K562 (cell line): ENCODE data around the gene PREX1. TPM values are rescaled to one million over a fixed set of nuclear protein-coding genes. Genes with fewer than 3 reads are reported as not detected.

Experiments used
- ATAC-seq: fragments of 200-7000 bp; cut with Tn5 transposase; 3 replicates; pipeline ENCODE4 v1.9.1; 2020; ENCODE audit warnings: moderate library complexity
- BruUV-seq: library from RNA; stranded (reverse); fragments of 400-500 nt; replicated peaks from 2 replicates; lab custom pipeline; 2021; lab: Mats Ljungman, UMichigan
- CTCF ChIA-PET: fragments of 300-600 bp; formaldehyde crosslinking; extraction: SDS; loops from one replicate; lab custom pipeline; 2021; ENCODE audit warnings: low intra/inter-chr PET ratio; lab: Yijun Ruan, JAX
- POLR2A ChIA-PET: fragments of 300-600, 350-650 bp; sonication (Branson Sonifier 250); formaldehyde crosslinking; extraction: SDS; loops from one replicate; lab custom pipeline; 2021; ENCODE audit warnings: antibody characterized with exemption, inconsistent platforms; lab: Yijun Ruan, JAX
- DNase-seq, 4 experiments: peaks; one replicate each; pipeline versions ENCODE4 v3.0.0 to v3.0.0-alpha.2; 2011 to 2018; ENCODE audit warnings: low spot score in 3 of 4, mixed read lengths in 3 of 4; ENCODE audit errors: extremely low read depth in 1 of 4
- FAIRE-seq: peaks from 2 replicates; lab custom pipeline; 2011; peaks lifted over from hg19 to GRCh38; lab: Jason Lieb, UNC
- H2AFZ ChIP-seq: 2 replicates; pipeline ENCODE4 v1.6.0; 2011; ENCODE audit warnings: low read depth, low read length, control low read depth, inconsistent platforms
- H3K27ac ChIP-seq: fragments of 200-600 bp; 3 replicates; pipeline ENCODE4 v1.8.0; 2011; ENCODE audit warnings: low read depth, mild to moderate bottlenecking, control low read depth, inconsistent platforms, low read length, moderate library complexity, mixed read lengths; ENCODE audit errors: extremely low read depth
- H3K27me3 ChIP-seq, 2 experiments: fragments of 300-600 bp in 1 of 2; 2 replicates in 1 of 2; 3 replicates in 1 of 2; pipeline versions ENCODE4 v1.6.0 to v1.8.0; 2011; ENCODE audit warnings: inconsistent platforms in 2 of 2, low read length in 2 of 2, mild to moderate bottlenecking in 1 of 2, mixed read lengths in 1 of 2, moderate library complexity in 1 of 2; ENCODE audit not compliant: control insufficient read depth in 2 of 2, insufficient read depth in 2 of 2
- H3K36me3 ChIP-seq: fragments of 300-600 bp; 3 replicates; pipeline ENCODE4 v1.8.0; 2011; ENCODE audit warnings: mild to moderate bottlenecking, low read length, inconsistent platforms; ENCODE audit not compliant: control insufficient read depth, insufficient read depth
- H3K4me1 ChIP-seq, 2 experiments: fragments of 200-600 bp in 1 of 2; replicated peaks in 1 of 2; 2 replicates in 1 of 2; 3 replicates in 1 of 2; pipeline versions ENCODE4 v1.5.1 to v1.8.0; 2011; ENCODE audit warnings: inconsistent platforms in 2 of 2, low read length in 2 of 2, mild to moderate bottlenecking in 1 of 2, mixed read lengths in 1 of 2, moderate library complexity in 1 of 2; ENCODE audit not compliant: control insufficient read depth in 2 of 2, insufficient read depth in 2 of 2
- H3K4me2 ChIP-seq: 2 replicates; pipeline ENCODE4 v1.6.1; 2011; ENCODE audit warnings: low read length, control low read depth, inconsistent platforms, mixed read lengths; ENCODE audit not compliant: insufficient read depth
- H3K4me3 ChIP-seq: fragments of 200-600 bp; sonication (generic), shearing (Covaris generic); 2 replicates; pipeline ENCODE4 v1.5.1; 2016; ENCODE audit warnings: control low read depth, inconsistent platforms
- H3K79me2 ChIP-seq: fragments of 200-600 bp; 3 replicates; pipeline ENCODE4 v1.8.0; 2011; ENCODE audit warnings: low read length, inconsistent platforms; ENCODE audit not compliant: control insufficient read depth, insufficient read depth
- H3K9ac ChIP-seq, 2 experiments: 2 replicates each; pipeline versions ENCODE4 v1.6.0 to v1.6.1; 2011; ENCODE audit warnings: low read depth in 2 of 2, low read length in 2 of 2, control low read depth in 1 of 2, inconsistent platforms in 1 of 2, mild to moderate bottlenecking in 1 of 2, mixed read lengths in 1 of 2; ENCODE audit not compliant: insufficient read depth in 1 of 2
- H3K9me1 ChIP-seq: one replicate; pipeline ENCODE4 v1.6.0; 2011; ENCODE audit warnings: inconsistent platforms, mild to moderate bottlenecking, low read length, moderate library complexity; ENCODE audit not compliant: control insufficient read depth, insufficient read depth
- H3K9me3 ChIP-seq: replicated peaks from 2 replicates; pipeline ENCODE4 v1.5.1; 2011; ENCODE audit warnings: low read depth, low read length, inconsistent platforms; ENCODE audit not compliant: control insufficient read depth, insufficient read depth
- H4K20me1 ChIP-seq: replicated peaks from 2 replicates; pipeline ENCODE4 v1.6.1; 2011; ENCODE audit warnings: low read length, inconsistent platforms, mixed read lengths; ENCODE audit not compliant: control insufficient read depth, insufficient read depth
- AFF1 ChIP-seq, 2 experiments: fragments of 450-650 bp; IDR thresholded peaks; 2 replicates each; pipeline ENCODE4 v1.6.1; 2018; ENCODE audit warnings: mild to moderate bottlenecking in 2 of 2, low read depth in 1 of 2; ENCODE audit not compliant: partially characterized antibody in 2 of 2
- CBFA2T2 ChIP-seq: fragments of 450-650 bp; conservative IDR thresholded peaks from 2 replicates; pipeline ENCODE4 v1.6.1; 2017; ENCODE audit warnings: mild to moderate bottlenecking
- CHD1 ChIP-seq: fragments of 200-600 bp; sonication (generic); IDR thresholded peaks from one replicate; pipeline ENCODE4 v1.6.1; 2012; ENCODE audit warnings: mild to moderate bottlenecking, moderate library complexity, low read length, inconsistent platforms
- ELF2 ChIP-seq: fragments of 250-450 bp; sonication (Bioruptor Pico); IDR thresholded peaks from 2 replicates; pipeline ENCODE4 v1.5.0; 2021; ENCODE audit warnings: mild to moderate bottlenecking
- FOXP4 ChIP-seq: sonication (generic); formaldehyde crosslinking; IDR thresholded peaks from 2 replicates; pipeline ENCODE4 v1.8.0; 2022; ENCODE audit warnings: mild to moderate bottlenecking, missing genetic modification reagents, borderline replicate concordance
- JUNB ChIP-seq: fragments of 450-650 bp; formaldehyde crosslinking; conservative IDR thresholded peaks from 2 replicates; pipeline ENCODE4 v1.4.0; 2020; ENCODE audit warnings: mild to moderate bottlenecking
- PTBP1 ChIP-seq: fragments of 200-400 bp; formaldehyde crosslinking; IDR thresholded peaks from 2 replicates; pipeline ENCODE4 v1.6.1; 2017; ENCODE audit warnings: low read depth, low read length
- RBM14 ChIP-seq: fragments of 200-400 bp; formaldehyde crosslinking; IDR thresholded peaks from 2 replicates; pipeline ENCODE4 v1.6.1; 2018; ENCODE audit warnings: low read depth, mild to moderate bottlenecking, low read length, moderate library complexity, borderline replicate concordance; ENCODE audit not compliant: insufficient read depth
- SIN3B ChIP-seq: fragments of 450-650 bp; IDR thresholded peaks from 2 replicates; pipeline ENCODE4 v1.6.1; 2017; ENCODE audit warnings: low read depth, mild to moderate bottlenecking, moderate library complexity
- TBL1XR1 ChIP-seq, 2 experiments: IDR thresholded peaks; 2 replicates each; pipeline ENCODE4 v1.6.1; 2012; ENCODE audit warnings: improper control_type of control experiment in 2 of 2, low read length in 2 of 2, mild to moderate bottlenecking in 1 of 2
- TEAD2 ChIP-seq: fragments of 450-650 bp; IDR thresholded peaks from 2 replicates; pipeline ENCODE4 v1.6.1; 2016; ENCODE audit warnings: missing genetic modification characterization, control low read depth, missing compliant biosample characterization
- ZBTB33 ChIP-seq: sonication (generic); formaldehyde crosslinking; IDR thresholded peaks from 2 replicates; pipeline ENCODE4 v1.8.1; 2023; ENCODE audit warnings: mild to moderate bottlenecking, missing genetic modification reagents
- ZFP36 ChIP-seq: fragments of 150-350 bp; IDR thresholded peaks from 2 replicates; pipeline ENCODE4 v1.6.1; 2018; ENCODE audit warnings: low read length, low read depth; ENCODE audit not compliant: partially characterized antibody
- WGBS: fragments of 100-300 bp; shearing (Covaris generic); methylation state at CpG from one replicate; pipeline ENCODE4 v1.1.6; 2016; ENCODE audit warnings: low coverage, mixed read lengths; ENCODE audit not compliant: insufficient coverage; ENCODE audit errors: missing lambda C conversion rate; 5-methylcytosine and 5-hydroxymethylcytosine counted together
- in situ Hi-C: fragments of 300-500 bp; cut with MboI; formaldehyde crosslinking; loops from 4 replicates; pipeline ENCODE4 v1.15.0; 2018; ENCODE audit warnings: inconsistent platforms, mixed read lengths
- intact Hi-C: fragments of 100-400 bp; cut with micrococcal nuclease; formaldehyde crosslinking; loops from 2 replicates; pipeline ENCODE4 v1.14.2; 2022
- polyA plus RNA-seq, 8 experiments: library from polyadenylated mRNA; depleted of rRNA in 4 of 8; stranded (reverse) in 5 of 8; unstranded in 3 of 8; fragments of >200 nt; fragmentation: Nextera tagmentation in 2 of 8; fragmentation: Illumina TruSeq in 1 of 8; extraction: Ambion mirVana in 2 of 8; extraction: Trizol in 1 of 8; gene quantifications; 2 replicates each; pipeline versions ENCODE4 v1.2.1 to v1.2.3, GENCODE V29; 2011 to 2014; ENCODE audit warnings: inconsistent platforms in 1 of 8, missing spikeins in 1 of 8
- total RNA-seq, 7 experiments: library from RNA; depleted of rRNA in 6 of 7; stranded (reverse); fragments of >200 nt in 6 of 7; fragmentation: Illumina TruSeq in 2 of 7; extraction: Trizol in 2 of 7; gene quantifications; 2 replicates each; pipeline versions ENCODE4 v1.2.1 to v1.2.3, GENCODE V29; 2011 to 2021; ENCODE audit warnings: low replicate concordance in 1 of 7

Gene PREX1
- total and polyA plus RNA-seq, 9 of the 15 experiments (the other 6 are each of a cell fraction or from before 2014, with no cell fraction given) = 0.37 to 10.4 (median 4.8) TPM

GRCh38 chr20:48819821-48820648 lies 7.8 kb downstream of the PREX1 start:
- Histone ChIP-seq H3K4me3 (no peak overlapping the region), H3K9me1 (no peaks in the 10 kb centered on the region), H3K79me2 (no peaks in the 10 kb centered on the region), H2AFZ (no peak overlapping the region), H3K36me3 (no peaks in the 10 kb centered on the region), H4K20me1 (0 out of 2 replicates have a peak, but pooled peaks cover 9% of the 10 kb centered on the region), H3K9me3 (no peaks in the 10 kb centered on the region), H3K4me1 (no peaks in the 10 kb centered on the region), H3K9ac (no peak overlapping the region), H3K4me2 (no peak overlapping the region), H3K27ac (no peak overlapping the region), H3K27me3 (no peaks in the 10 kb centered on the region)
- BruUV-seq = no TSS peak
- in situ Hi-C loops (no loop called here), intact Hi-C loops (no loop called here)
- WGBS = 40% methylated on average over 14 of the region's 15 CpGs
- no peak for DNase-seq
- no peak for ATAC-seq
- FAIRE-seq = no peak
- ChIA-PET CTCF (no interaction called here), POLR2A (interaction anchor here (0.6 kb wide), 1 partner anchor 89 kb away, joined by 3 read pairs; no protein-coding TSS in a partner anchor)
- TF ChIP-seq TEAD2 (tag) (no peak), CBFA2T2 (no peak), ZBTB33 (0 out of 2 replicates have a peak, but pooled peaks have one; percentile 16), ZFP36 (peak; percentile 41), FOXP4 (CRISPR knock-in tag) (no peak), RBM14 (no peak), ELF2 (no peak), SIN3B (no peak), PTBP1 (no peak), JUNB (CRISPR knock-in tag) (no peak), TBL1XR1 (IDR thresholded peaks at IDR 0.05; ENCODE audit: low read length in 2 of 2) (no peak), CHD1 (no peak), AFF1 (IDR thresholded peaks at IDR 0.05; ENCODE audit: low read depth in 1 of 2, partially characterized antibody in 2 of 2) (no peak)
